Measurements from ENCODE around the gene POLR1D.

The POLR1D gene, protein sequence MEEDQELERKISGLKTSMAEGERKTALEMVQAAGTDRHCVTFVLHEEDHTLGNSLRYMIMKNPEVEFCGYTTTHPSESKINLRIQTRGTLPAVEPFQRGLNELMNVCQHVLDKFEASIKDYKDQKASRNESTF

DNA sequence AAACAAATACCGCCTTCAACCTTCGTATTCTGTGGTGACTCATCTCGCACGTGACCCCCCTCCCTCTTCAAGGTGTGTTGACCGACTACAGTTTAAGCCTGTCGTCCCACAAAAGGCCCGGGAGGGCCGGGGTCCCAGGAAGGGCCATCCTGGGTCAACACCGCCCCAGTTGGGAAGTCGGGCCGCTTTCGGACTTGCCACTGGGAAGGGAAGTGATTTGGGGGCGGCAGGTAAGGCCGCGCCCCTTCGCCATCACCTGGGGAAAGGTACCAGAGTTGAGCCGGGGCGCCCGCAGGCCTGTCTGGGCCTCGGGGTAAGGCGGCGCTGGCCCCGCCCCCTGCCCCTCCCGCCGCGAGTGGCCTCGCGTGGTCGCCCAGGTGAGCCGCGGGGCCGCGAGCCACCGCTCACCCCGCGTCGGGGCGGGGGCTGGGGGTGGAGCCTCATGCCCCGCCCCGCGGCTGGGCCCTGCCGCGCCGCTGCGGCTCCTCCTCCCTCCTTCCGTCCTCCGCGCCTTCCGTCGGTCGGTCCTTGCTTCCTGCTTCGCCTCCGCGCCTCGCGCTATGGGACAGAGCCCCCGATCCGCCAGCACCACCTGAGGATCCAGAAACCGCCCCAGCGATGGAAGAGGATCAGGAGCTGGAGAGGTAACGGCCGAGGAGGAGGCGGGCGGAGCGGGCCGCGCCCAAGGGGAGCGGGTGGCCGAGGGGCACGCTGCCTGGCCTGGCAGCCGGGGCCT lies at the start of gene POLR1D:
Gene POLR1D, plus strand, starts transcription at position 527 of the 736 bp plus-strand sequence. Its CDS starts 92 bp downstream, at position 619.
- no peaks in the 10 kb centered on the region for H3K27me3 ChIP-seq (replicated peaks)
- TF ChIP-seq, protein P1, sequence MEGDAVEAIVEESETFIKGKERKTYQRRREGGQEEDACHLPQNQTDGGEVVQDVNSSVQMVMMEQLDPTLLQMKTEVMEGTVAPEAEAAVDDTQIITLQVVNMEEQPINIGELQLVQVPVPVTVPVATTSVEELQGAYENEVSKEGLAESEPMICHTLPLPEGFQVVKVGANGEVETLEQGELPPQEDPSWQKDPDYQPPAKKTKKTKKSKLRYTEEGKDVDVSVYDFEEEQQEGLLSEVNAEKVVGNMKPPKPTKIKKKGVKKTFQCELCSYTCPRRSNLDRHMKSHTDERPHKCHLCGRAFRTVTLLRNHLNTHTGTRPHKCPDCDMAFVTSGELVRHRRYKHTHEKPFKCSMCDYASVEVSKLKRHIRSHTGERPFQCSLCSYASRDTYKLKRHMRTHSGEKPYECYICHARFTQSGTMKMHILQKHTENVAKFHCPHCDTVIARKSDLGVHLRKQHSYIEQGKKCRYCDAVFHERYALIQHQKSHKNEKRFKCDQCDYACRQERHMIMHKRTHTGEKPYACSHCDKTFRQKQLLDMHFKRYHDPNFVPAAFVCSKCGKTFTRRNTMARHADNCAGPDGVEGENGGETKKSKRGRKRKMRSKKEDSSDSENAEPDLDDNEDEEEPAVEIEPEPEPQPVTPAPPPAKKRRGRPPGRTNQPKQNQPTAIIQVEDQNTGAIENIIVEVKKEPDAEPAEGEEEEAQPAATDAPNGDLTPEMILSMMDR (IDR thresholded peaks at IDR 0.05; ENCODE audit: low read depth, low read length, missing control alignments), result no peak
- in situ Hi-C loops (cut with HindIII; ENCODE audit: low pct_ligation_motif_present, low sequenced_read_pairs), result no loop called here
- H3K36me3 ChIP-seq (replicated peaks), result peaks cover 6% of the 10 kb centered on the region
- peak within 1 kb of the TSS; percentile 79 for H3K4me3 ChIP-seq (ENCODE audit: low read depth, low read length)
- peak within 1 kb of the TSS; percentile 60 for H3K27ac ChIP-seq
- peak; percentile 51 for DNase-seq

DNA sequence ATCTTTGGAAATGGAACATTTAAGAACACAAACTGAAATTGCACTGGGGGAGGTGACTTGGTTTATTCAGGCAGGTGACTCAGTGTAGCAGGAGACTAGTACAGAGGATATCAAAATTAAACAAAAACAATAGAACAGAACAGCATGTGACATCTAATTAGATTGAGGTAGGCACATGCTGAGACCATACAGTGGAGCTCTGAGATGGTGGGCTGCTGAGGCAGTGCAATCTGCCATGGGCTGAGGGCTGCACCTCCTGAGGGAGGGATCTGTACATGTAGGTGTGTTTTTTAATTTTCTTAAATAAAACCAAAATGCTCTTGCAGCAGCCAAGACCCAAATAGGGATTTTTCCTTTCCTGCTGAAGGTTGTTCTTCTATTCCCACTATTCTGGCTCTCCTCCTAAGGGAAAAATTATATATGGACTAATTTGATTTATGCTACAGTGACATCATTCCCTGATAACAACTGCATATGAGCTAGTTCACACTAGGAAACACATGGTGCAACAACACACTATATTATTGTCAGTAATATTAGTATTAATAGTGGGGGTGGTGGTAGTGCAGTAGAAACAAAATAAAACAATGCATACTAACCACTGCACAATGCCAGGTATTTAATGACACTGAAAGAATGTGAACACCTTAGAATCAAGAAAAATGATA lies 49.3 kb upstream of the POLR1D start:
- DNase-seq, result no peak
- in situ Hi-C loops (cut with HindIII; ENCODE audit: low pct_ligation_motif_present, low sequenced_read_pairs), result no loop called here
- TF ChIP-seq, protein P1 (IDR thresholded peaks at IDR 0.05; ENCODE audit: low read depth, low read length, missing control alignments), result no peak
- H3K4me3 ChIP-seq (ENCODE audit: low read depth, low read length), result no peak overlapping the region
- H3K27ac ChIP-seq, result peak overlapping the region; percentile 86
- no peaks in the 10 kb centered on the region for H3K27me3 ChIP-seq (replicated peaks)
- H3K36me3 ChIP-seq (replicated peaks), result peaks cover 2% of the 10 kb centered on the region

DNA sequence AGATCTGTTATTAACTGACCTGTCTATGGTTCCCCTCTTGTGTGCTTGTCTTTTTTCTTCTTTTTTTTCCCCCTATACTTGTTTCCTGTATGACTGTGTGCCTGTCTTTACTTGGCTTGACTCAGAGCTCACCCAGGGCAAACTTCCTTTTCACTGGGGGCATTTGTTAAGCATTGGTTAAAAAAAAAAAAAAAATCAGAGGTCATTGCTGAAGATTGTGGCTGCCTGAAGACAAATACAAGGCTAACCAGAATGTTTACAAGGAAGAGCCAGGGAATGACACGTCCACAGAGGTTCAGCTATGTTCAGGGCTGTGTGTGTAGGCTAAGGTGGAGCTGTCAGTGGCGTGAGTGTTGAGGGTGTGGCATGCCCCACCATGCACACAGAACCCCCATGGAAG lies 48.4 kb upstream of the POLR1D start:
- TF ChIP-seq, protein P1 (IDR thresholded peaks at IDR 0.05; ENCODE audit: low read depth, low read length, missing control alignments), result no peak
- in situ Hi-C loops (cut with HindIII; ENCODE audit: low pct_ligation_motif_present, low sequenced_read_pairs), result no loop called here
- peak overlapping the region; percentile 86 for H3K27ac ChIP-seq
- no peaks in the 10 kb centered on the region for H3K36me3 ChIP-seq (replicated peaks)
- DNase-seq, result peak; percentile 65
- H3K27me3 ChIP-seq (replicated peaks), result no peaks in the 10 kb centered on the region
- H3K4me3 ChIP-seq (ENCODE audit: low read depth, low read length), result no peak overlapping the region

DNA sequence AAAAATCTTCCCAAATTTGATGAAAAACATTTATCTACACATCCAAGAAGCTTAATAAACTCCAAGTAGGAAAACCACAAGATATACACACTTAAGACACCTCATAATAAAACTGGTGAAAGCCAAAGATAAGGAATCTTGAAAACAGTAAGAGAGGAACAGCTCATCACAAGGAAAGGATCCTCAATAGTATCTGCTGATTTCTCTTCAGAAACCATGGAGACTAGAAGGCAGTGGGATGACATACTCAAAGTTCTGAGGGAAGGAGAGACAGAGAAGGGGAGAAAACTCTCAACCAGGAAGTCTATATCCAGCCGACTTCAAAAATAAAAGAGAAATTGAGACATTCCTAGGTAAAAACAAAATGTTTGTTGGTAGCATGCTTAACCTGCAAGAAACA lies 47.0 kb upstream of the POLR1D start:
- Histone ChIP-seq H3K4me3 (ENCODE audit: low read depth, low read length) (no peak overlapping the region), H3K27me3 (replicated peaks) (no peaks in the 10 kb centered on the region), H3K36me3 (replicated peaks) (no peaks in the 10 kb centered on the region), H3K27ac (no peak overlapping the region)
- in situ Hi-C loops (cut with HindIII; ENCODE audit: low pct_ligation_motif_present, low sequenced_read_pairs), result no loop called here
- TF ChIP-seq, protein P1 (IDR thresholded peaks at IDR 0.05; ENCODE audit: low read depth, low read length, missing control alignments), result no peak
- DNase-seq, result no peak

DNA sequence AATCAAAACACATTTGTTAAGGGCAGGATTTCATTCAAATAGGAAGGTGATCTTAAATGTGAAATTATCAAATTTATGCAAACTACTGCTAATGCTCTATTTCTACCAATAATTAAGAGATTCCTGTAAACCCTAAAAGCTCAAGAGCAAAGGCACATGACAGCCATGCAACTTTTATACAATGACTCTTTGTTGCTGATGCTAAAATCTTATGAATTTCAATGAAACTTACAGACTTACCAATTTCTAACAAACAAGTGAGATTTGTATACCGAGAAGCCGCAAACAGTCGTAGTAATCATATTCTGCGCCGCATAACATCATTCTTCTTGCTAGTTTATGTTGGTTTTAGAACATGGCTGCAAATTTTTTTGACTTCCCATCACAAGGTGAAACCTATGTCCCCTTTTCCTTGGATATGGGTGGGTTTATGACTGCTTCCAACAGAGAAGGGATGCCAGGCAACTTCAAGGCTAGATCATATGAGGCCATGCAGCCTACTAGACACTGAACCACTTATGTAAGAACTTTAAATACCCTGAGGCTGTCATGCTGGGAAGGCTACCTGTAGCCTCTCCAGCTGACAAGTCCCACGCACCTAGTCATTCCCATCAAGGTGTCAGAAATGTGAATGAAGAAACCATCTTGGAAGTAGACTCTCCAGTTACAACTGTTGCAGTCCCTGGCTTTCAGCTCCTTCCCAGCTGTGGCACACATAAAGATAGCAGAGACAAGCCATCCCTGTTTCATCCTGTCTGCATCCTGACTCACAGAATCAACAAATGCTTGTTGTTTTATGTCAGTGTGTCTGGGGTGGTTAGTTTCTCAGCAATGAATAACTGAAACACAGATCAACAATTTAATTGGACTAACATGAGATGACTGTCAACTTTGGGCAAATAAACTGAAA lies 43.3 kb upstream of the POLR1D start:
- H3K27ac ChIP-seq, result peak overlapping the region; percentile 36
- in situ Hi-C loops (cut with HindIII; ENCODE audit: low pct_ligation_motif_present, low sequenced_read_pairs), result no loop called here
- TF ChIP-seq, protein P1 (IDR thresholded peaks at IDR 0.05; ENCODE audit: low read depth, low read length, missing control alignments), result no peak
- no peaks in the 10 kb centered on the region for H3K27me3 ChIP-seq (replicated peaks)
- no peaks in the 10 kb centered on the region for H3K36me3 ChIP-seq (replicated peaks)
- peak; percentile 81 for DNase-seq
- H3K4me3 ChIP-seq (ENCODE audit: low read depth, low read length), result no peak overlapping the region
